DND-41 (cell line): ENCODE data around the gene SUN2.

ENCODE experiments used
- CTCF ChIP-seq: IDR thresholded peaks from 2 replicates; pipeline ENCODE4 v1.5.1; 2012; ENCODE audit warnings: borderline replicate concordance, low read length, moderate library complexity, mild to moderate bottlenecking; ENCODE audit not compliant: poor library complexity, severe bottlenecking; ENCODE audit errors: extremely low read depth
- EZH2 ChIP-seq: IDR thresholded peaks from 3 replicates; pipeline ENCODE4 v1.6.1; 2012; ENCODE audit warnings: borderline replicate concordance, low read depth, mild to moderate bottlenecking, moderate library complexity, low read length, inconsistent platforms; ENCODE audit not compliant: severe bottlenecking

DNA sequence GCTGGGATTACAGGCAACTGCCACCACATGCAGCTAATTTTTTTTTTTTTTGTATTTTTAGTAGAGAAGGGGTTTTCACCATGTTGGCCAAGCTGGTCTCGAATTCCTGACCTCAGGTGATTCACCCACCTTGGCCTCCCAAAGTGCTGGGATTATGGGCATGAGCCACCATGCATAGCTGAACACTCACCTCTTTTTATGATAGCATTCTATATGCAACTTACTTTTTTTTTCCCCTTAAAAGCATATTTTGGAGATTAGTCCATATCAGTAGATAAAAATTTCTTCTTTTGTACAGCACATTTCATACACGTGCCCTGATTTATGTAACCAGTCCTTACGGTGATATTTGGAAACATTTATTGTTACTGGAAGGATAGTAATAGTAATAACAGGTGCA lies 35.4 kb downstream of the SUN2 start:
- TF ChIP-seq CTCF = no peak
- no peak for TF ChIP-seq EZH2
